Measurements from ENCODE around the gene CDH5.
"Not testable (repeated sequence)": the region's sequence is repeated elsewhere in the genome, so short reads cannot be mapped to it uniquely, and the experiment has no call there.

Gene CDH5

GRCh38 chr16:66441586-66442375 lies 75.3 kb downstream of the CDH5 start:
- no peaks in the 10 kb centered on the region for H3K4me1 Mint-ChIP-seq
- H3K4me3 Mint-ChIP-seq, result no peak overlapping the region
- no peak overlapping the region for H3K27ac Mint-ChIP-seq
- H3K9me3 Mint-ChIP-seq, result no peaks in the 10 kb centered on the region
- H3K27me3 Mint-ChIP-seq, result peaks cover 6% of the 10 kb centered on the region
- peaks cover 2% of the 10 kb centered on the region for H3K36me3 Mint-ChIP-seq

- H3K27me3 Mint-ChIP-seq, result peaks cover 6% of the 10 kb centered on the region
- peaks cover 2% of the 10 kb centered on the region for H3K36me3 Mint-ChIP-seq
- H3K9me3 Mint-ChIP-seq, result no peaks in the 10 kb centered on the region
- no peaks in the 10 kb centered on the region for H3K4me1 Mint-ChIP-seq
- H3K4me3 Mint-ChIP-seq, result no peak overlapping the region
- no peak overlapping the region for H3K27ac Mint-ChIP-seq
These were observed 76.2 kb downstream of the CDH5 start for GRCh38 chr16:66442502-66443268.

GRCh38 chr16:66443269-66443652 lies 76.8 kb downstream of the CDH5 start:
- H3K27ac Mint-ChIP-seq, result no peak overlapping the region
- no peaks in the 10 kb centered on the region for H3K9me3 Mint-ChIP-seq
- H3K4me3 Mint-ChIP-seq, result no peak overlapping the region
- no peaks in the 10 kb centered on the region for H3K4me1 Mint-ChIP-seq
- H3K27me3 Mint-ChIP-seq, result peaks cover 6% of the 10 kb centered on the region
- H3K36me3 Mint-ChIP-seq, result peaks cover 2% of the 10 kb centered on the region

- Mint-ChIP-seq H3K27ac (no peak overlapping the region), H3K4me1 (no peaks in the 10 kb centered on the region), H3K27me3 (peaks cover 6% of the 10 kb centered on the region), H3K36me3 (peaks cover 2% of the 10 kb centered on the region), H3K4me3 (no peak overlapping the region), H3K9me3 (no peaks in the 10 kb centered on the region)
These were observed 77.6 kb downstream of the CDH5 start for GRCh38 chr16:66444049-66444481.

GRCh38 chr16:66446737-66447136 lies 80.2 kb downstream of the CDH5 start:
- Mint-ChIP-seq H3K36me3 (no peaks in the 10 kb centered on the region), H3K4me1 (no peaks in the 10 kb centered on the region), H3K4me3 (no peak overlapping the region), H3K27ac (no peak overlapping the region), H3K27me3 (peaks cover 3% of the 10 kb centered on the region), H3K9me3 (no peaks in the 10 kb centered on the region)

- Mint-ChIP-seq H3K36me3 (no peaks in the 10 kb centered on the region), H3K9me3 (no peaks in the 10 kb centered on the region), H3K4me1 (no peaks in the 10 kb centered on the region), H3K4me3 (no peak overlapping the region), H3K27me3 (peaks cover 3% of the 10 kb centered on the region), H3K27ac (no peak overlapping the region)
These were observed 81.0 kb downstream of the CDH5 start for GRCh38 chr16:66447491-66447890.

GRCh38 chr16:66451548-66451947 lies 85.1 kb downstream of the CDH5 start:
- Mint-ChIP-seq H3K4me1 (peaks cover 11% of the 10 kb centered on the region), H3K9me3 (no peaks in the 10 kb centered on the region), H3K27me3 (no peaks in the 10 kb centered on the region), H3K36me3 (no peaks in the 10 kb centered on the region), H3K4me3 (no peak overlapping the region), H3K27ac (no peak overlapping the region)

- not testable (repeated sequence) for H3K27ac Mint-ChIP-seq, H3K9me3 Mint-ChIP-seq, H3K36me3 Mint-ChIP-seq, H3K27me3 Mint-ChIP-seq, H3K4me3 Mint-ChIP-seq
- peaks cover 11% of the 10 kb centered on the region for H3K4me1 Mint-ChIP-seq
These were observed 86.7 kb downstream of the CDH5 start for GRCh38 chr16:66453230-66453629.
